Putamen (tissue), 1 donor: ENCODE data around the gene HOXC12.

Source experiments
- DNase-seq: peaks from one replicate; pipeline ENCODE4 v3.0.0-alpha.2; 2016; ENCODE audit warnings: low spot score

Gene HOXC12

GRCh38 chr12:53956914-53957536, 2.3 kb downstream of the HOXC12 start:
- DNase-seq, result no peak

- DNase-seq, result no peak
Observed at GRCh38 chr12:53958128-53958527, 3.4 kb downstream of the HOXC12 start.

GRCh38 chr12:53959314-53959713, 4.6 kb downstream of the HOXC12 start:
- no peak for DNase-seq

- DNase-seq, result no peak
Observed at GRCh38 chr12:53960187-53961024, 5.7 kb downstream of the HOXC12 start.

- no peak for DNase-seq
Observed at GRCh38 chr12:53961025-53961761, 6.5 kb downstream of the HOXC12 start.

- no peak for DNase-seq
Observed at GRCh38 chr12:53963005-53963404, 8.3 kb downstream of the HOXC12 start.

GRCh38 chr12:53963434-53964314, 9.0 kb downstream of the HOXC12 start:
- DNase-seq, result no peak

- DNase-seq, result no peak
Observed at GRCh38 chr12:53964315-53964713, 9.6 kb downstream of the HOXC12 start.

GRCh38 chr12:53965281-53966084, 10.8 kb downstream of the HOXC12 start:
- DNase-seq, result no peak

GRCh38 chr12:53966085-53966384, 11.3 kb downstream of the HOXC12 start:
- no peak for DNase-seq

- no peak for DNase-seq
Observed at GRCh38 chr12:53966385-53967133, 11.9 kb downstream of the HOXC12 start.

GRCh38 chr12:53967421-53967925, 12.8 kb downstream of the HOXC12 start:
- DNase-seq, result no peak

- no peak for DNase-seq
Observed at GRCh38 chr12:53968214-53969127, 13.8 kb downstream of the HOXC12 start.

GRCh38 chr12:53969588-53970259, 15.0 kb downstream of the HOXC12 start:
- no peak for DNase-seq

GRCh38 chr12:53970451-53970850, 15.7 kb downstream of the HOXC12 start:
- no peak for DNase-seq

GRCh38 chr12:53971129-53971528, 16.4 kb downstream of the HOXC12 start:
- no peak for DNase-seq

GRCh38 chr12:53971686-53972085, 17.0 kb downstream of the HOXC12 start:
- no peak for DNase-seq

GRCh38 chr12:53972152-53972702, 17.5 kb downstream of the HOXC12 start:
- no peak for DNase-seq
